ENCODE measurements around the gene MED13.
"Not testable (repeated sequence)": the region's sequence is repeated elsewhere in the genome, so short reads cannot be mapped to it uniquely, and the experiment has no call there.

The MED13 gene

DNA sequence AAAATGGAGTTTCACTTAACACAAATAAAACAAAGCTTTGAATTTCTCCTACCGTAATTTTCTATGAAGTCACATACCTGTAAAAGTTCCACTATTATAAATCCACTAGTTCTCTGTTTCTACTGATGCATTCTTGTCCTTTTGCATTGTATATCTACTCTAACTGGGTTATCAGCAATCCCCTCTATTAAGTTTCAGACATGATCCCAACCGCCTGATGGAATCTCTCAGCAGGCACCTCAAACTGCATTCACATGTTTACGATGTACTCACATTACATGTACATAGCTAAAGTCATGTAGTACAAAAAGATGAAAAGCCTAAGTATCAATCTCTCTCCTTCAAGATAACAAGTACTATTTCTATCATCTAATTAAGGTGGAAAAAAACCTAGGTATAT lies 64.9 kb downstream of the MED13 start:
- POLR2A ChIA-PET = no interaction called here
- no peak overlapping the region for H3K27ac ChIP-seq (ENCODE audit: extremely low read depth, low read depth, low read length)
- H3K4me3 ChIP-seq (ENCODE audit: low read depth, low read length) = no peak overlapping the region
- H3K9me3 ChIP-seq (ENCODE audit: control insufficient read depth, insufficient read depth, low read depth, low read length) = no peaks in the 10 kb centered on the region
- peaks cover 18 to 20% of the 10 kb centered on the region in 2 experiments for H3K36me3 ChIP-seq (ENCODE audit: control insufficient read depth in 2 of 2, insufficient read depth in 1 of 2, low read length in 2 of 2)
- TF ChIP-seq, protein P1, sequence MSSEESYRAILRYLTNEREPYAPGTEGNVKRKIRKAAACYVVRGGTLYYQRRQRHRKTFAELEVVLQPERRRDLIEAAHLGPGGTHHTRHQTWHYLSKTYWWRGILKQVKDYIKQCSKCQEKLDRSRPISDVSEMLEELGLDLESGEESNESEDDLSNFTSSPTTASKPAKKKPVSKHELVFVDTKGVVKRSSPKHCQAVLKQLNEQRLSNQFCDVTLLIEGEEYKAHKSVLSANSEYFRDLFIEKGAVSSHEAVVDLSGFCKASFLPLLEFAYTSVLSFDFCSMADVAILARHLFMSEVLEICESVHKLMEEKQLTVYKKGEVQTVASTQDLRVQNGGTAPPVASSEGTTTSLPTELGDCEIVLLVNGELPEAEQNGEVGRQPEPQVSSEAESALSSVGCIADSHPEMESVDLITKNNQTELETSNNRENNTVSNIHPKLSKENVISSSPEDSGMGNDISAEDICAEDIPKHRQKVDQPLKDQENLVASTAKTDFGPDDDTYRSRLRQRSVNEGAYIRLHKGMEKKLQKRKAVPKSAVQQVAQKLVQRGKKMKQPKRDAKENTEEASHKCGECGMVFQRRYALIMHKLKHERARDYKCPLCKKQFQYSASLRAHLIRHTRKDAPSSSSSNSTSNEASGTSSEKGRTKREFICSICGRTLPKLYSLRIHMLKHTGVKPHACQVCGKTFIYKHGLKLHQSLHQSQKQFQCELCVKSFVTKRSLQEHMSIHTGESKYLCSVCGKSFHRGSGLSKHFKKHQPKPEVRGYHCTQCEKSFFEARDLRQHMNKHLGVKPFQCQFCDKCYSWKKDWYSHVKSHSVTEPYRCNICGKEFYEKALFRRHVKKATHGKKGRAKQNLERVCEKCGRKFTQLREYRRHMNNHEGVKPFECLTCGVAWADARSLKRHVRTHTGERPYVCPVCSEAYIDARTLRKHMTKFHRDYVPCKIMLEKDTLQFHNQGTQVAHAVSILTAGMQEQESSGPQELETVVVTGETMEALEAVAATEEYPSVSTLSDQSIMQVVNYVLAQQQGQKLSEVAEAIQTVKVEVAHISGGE (tag by site-specific recombination; conservative IDR thresholded peaks at IDR 0.05; ENCODE audit: low read depth) = no peak
- TF ChIP-seq, protein P2, sequence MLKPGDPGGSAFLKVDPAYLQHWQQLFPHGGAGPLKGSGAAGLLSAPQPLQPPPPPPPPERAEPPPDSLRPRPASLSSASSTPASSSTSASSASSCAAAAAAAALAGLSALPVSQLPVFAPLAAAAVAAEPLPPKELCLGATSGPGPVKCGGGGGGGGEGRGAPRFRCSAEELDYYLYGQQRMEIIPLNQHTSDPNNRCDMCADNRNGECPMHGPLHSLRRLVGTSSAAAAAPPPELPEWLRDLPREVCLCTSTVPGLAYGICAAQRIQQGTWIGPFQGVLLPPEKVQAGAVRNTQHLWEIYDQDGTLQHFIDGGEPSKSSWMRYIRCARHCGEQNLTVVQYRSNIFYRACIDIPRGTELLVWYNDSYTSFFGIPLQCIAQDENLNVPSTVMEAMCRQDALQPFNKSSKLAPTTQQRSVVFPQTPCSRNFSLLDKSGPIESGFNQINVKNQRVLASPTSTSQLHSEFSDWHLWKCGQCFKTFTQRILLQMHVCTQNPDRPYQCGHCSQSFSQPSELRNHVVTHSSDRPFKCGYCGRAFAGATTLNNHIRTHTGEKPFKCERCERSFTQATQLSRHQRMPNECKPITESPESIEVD (tag by site-specific recombination; IDR thresholded peaks at IDR 0.05) = peak; percentile 45
- TF ChIP-seq ZBTB17 (tag by site-specific recombination; IDR thresholded peaks at IDR 0.05) (0 out of 2 replicates have a peak, but pooled peaks have one; percentile 48), ZBTB1 (tag by site-specific recombination; IDR thresholded peaks at IDR 0.05) (no peak), MZF1 (tag by site-specific recombination; IDR thresholded peaks at IDR 0.05; ENCODE audit: borderline replicate concordance) (peak; percentile 80; the same call in 1 of the 2 replicates)
- TF ChIP-seq, protein P3, sequence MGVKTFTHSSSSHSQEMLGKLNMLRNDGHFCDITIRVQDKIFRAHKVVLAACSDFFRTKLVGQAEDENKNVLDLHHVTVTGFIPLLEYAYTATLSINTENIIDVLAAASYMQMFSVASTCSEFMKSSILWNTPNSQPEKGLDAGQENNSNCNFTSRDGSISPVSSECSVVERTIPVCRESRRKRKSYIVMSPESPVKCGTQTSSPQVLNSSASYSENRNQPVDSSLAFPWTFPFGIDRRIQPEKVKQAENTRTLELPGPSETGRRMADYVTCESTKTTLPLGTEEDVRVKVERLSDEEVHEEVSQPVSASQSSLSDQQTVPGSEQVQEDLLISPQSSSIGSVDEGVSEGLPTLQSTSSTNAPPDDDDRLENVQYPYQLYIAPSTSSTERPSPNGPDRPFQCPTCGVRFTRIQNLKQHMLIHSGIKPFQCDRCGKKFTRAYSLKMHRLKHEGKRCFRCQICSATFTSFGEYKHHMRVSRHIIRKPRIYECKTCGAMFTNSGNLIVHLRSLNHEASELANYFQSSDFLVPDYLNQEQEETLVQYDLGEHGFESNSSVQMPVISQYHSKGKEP (tag by site-specific recombination; IDR thresholded peaks at IDR 0.05) = peak; percentile 58; the same call in 1 of the 2 replicates
- CTCF ChIA-PET = interaction anchor here (0.6 to 0.7 kb wide), 2 partner anchors 50 to 55 kb away, joined by 4 read pairs; no protein-coding TSS in a partner anchor
- H3K4me1 ChIP-seq (ENCODE audit: control insufficient read depth, insufficient read depth, low read length) = peaks cover 16% of the 10 kb centered on the region

DNA sequence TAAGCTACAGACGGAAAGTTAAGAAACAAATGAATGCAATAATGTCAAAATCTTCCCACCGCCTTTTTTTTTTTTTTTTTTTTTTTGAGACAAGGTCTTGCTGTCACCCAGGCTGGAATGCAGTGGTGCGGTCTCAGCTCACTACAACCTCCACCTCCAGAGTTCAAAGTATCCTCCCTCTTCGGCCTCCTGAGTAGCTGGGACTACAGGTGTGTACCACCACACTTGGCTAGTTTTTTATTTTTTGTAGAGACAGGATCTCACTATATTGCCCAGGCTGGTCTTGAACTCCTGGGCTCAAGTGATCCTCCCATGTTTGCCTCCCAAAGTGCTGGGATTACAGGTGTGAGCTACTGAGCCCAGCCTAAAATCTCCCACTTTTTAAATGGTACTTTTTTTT lies 66.5 kb downstream of the MED13 start:
- peaks cover 16% of the 10 kb centered on the region for H3K4me1 ChIP-seq (ENCODE audit: control insufficient read depth, insufficient read depth, low read length)
- H3K36me3 ChIP-seq (ENCODE audit: control insufficient read depth in 2 of 2, insufficient read depth in 1 of 2, low read length in 2 of 2) = peaks cover 18 to 30% of the 10 kb centered on the region in 2 experiments
- POLR2A ChIA-PET = interaction anchor here (0.7 kb wide), 1 partner anchor 38 kb away, joined by 8 read pairs; no protein-coding TSS in a partner anchor
- H3K9me3 ChIP-seq (ENCODE audit: control insufficient read depth, insufficient read depth, low read depth, low read length); H3K27ac ChIP-seq (ENCODE audit: extremely low read depth, low read depth, low read length); H3K4me3 ChIP-seq (ENCODE audit: low read depth, low read length); CTCF ChIA-PET: not testable (repeated sequence)
- TF ChIP-seq ZNF121 (tag by site-specific recombination; IDR thresholded peaks at IDR 0.05) = 0 out of 2 replicates have a peak, but pooled peaks have one; percentile 50
- TF ChIP-seq, protein P4, sequence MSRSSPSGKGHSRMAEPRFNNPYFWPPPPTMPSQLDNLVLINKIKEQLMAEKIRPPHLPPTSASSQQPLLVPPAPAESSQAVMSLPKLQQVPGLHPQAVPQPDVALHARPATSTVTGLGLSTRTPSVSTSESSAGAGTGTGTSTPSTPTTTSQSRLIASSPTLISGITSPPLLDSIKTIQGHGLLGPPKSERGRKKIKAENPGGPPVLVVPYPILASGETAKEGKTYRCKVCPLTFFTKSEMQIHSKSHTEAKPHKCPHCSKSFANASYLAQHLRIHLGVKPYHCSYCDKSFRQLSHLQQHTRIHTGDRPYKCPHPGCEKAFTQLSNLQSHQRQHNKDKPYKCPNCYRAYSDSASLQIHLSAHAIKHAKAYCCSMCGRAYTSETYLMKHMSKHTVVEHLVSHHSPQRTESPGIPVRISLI (tag by site-specific recombination; IDR thresholded peaks at IDR 0.05) = peak; percentile 56

DNA sequence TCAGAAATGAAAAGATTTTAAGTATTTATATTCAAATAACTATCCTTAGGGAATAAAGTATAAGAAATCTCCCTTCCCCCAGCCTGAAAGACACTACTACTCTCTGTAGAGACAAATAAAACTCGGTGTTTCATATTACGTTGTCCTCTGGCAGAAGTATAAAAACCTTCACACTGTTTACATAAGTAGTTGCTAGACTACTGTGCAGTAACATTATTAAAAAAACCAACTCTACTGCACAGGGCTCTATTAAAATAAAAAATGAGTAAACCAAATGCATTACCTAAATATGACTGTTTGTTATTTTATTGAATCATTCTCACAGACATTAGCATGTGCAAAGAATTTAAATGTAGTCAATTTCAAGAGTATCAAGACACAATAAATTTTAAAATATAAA lies 67.4 kb downstream of the MED13 start:
- Histone ChIP-seq H3K9me3 (ENCODE audit: control insufficient read depth, insufficient read depth, low read depth, low read length) (no peaks in the 10 kb centered on the region), H3K36me3 (ENCODE audit: control insufficient read depth in 2 of 2, insufficient read depth in 1 of 2, low read length in 2 of 2) (peaks cover 24 to 31% of the 10 kb centered on the region in 2 experiments), H3K4me3 (ENCODE audit: low read depth, low read length) (no peak overlapping the region), H3K27ac (ENCODE audit: extremely low read depth, low read depth, low read length) (no peak overlapping the region), H3K4me1 (ENCODE audit: control insufficient read depth, insufficient read depth, low read length) (peaks cover 16% of the 10 kb centered on the region)
- ChIA-PET POLR2A (interaction anchor here (0.7 kb wide), 1 partner anchor 37 kb away, joined by 8 read pairs; no protein-coding TSS in a partner anchor), CTCF (no interaction called here)
- TF ChIP-seq ZFP3 (tag by site-specific recombination; IDR thresholded peaks at IDR 0.05; ENCODE audit: low read depth) (no peak), ZNF473 (tag by site-specific recombination; IDR thresholded peaks at IDR 0.05) (no peak), OSR2 (tag by site-specific recombination; IDR thresholded peaks at IDR 0.05) (peak; percentile 59), ZNF621 (tag by site-specific recombination; IDR thresholded peaks at IDR 0.05) (no peak), KLF16 (tag by site-specific recombination; IDR thresholded peaks at IDR 0.05) (no peak), MZF1 (tag by site-specific recombination; IDR thresholded peaks at IDR 0.05; ENCODE audit: borderline replicate concordance) (no peak), ZNF623 (tag by site-specific recombination; IDR thresholded peaks at IDR 0.05) (no peak), ZNF184 (tag by site-specific recombination; IDR thresholded peaks at IDR 0.05) (no peak), REPIN1 (tag by site-specific recombination; IDR thresholded peaks at IDR 0.05; ENCODE audit: low read depth) (no peak)
- TF ChIP-seq, protein P5, sequence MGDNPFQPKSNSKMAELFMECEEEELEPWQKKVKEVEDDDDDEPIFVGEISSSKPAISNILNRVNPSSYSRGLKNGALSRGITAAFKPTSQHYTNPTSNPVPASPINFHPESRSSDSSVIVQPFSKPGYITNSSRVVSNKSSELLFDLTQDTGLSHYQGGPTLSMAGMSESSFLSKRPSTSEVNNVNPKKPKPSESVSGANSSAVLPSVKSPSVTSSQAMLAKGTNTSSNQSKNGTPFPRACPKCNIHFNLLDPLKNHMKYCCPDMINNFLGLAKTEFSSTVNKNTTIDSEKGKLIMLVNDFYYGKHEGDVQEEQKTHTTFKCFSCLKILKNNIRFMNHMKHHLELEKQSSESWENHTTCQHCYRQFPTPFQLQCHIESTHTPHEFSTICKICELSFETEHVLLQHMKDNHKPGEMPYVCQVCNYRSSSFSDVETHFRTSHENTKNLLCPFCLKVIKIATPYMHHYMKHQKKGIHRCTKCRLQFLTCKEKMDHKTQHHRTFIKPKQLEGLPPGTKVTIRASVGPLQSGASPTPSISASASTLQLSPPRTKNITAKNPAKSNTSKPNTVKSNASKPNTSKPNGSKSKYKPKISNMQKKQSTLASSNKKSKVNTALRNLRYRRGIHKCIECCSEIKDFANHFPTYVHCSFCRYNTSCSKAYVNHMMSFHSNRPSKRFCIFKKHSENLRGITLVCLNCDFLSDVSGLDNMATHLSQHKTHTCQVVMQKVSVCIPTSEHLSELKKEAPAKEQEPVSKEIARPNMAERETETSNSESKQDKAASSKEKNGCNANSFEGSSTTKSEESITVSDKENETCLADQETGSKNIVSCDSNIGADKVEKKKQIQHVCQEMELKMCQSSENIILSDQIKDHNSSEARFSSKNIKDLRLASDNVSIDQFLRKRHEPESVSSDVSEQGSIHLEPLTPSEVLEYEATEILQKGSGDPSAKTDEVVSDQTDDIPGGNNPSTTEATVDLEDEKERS (tag by site-specific recombination; IDR thresholded peaks at IDR 0.05) = no peak
- TF ChIP-seq, protein P3 (tag by site-specific recombination; IDR thresholded peaks at IDR 0.05) = 0 out of 2 replicates have a peak, but pooled peaks have one; percentile 20
